ENCODE data around the gene SUPT5H.

- TF ChIP-seq CTCF (IDR thresholded peaks at IDR 0.05; ENCODE audit: poor library complexity) (no peak), EZH2phosphoT487 (IDR thresholded peaks at IDR 0.05; ENCODE audit: low read depth, severe bottlenecking, unreplicated experiment) (no peak), EZH2 (IDR thresholded peaks at IDR 0.05; ENCODE audit: borderline replicate concordance) (no peak)
Measured at GRCh38 chr19:39448271-39448670, 2.9 kb downstream of the SUPT5H start.

Measured in hepatocyte (in vitro differentiated cells).